ENCODE results near the gene CAP2. TPM values are rescaled to one million over a fixed set of nuclear protein-coding genes. Genes with fewer than 3 reads are reported as not detected.
"Not testable (repeated sequence)": the region's sequence is repeated elsewhere in the genome, so short reads cannot be mapped to it uniquely, and the experiment has no call there.

The CAP2 gene
- total RNA-seq, 1 donor from 2014 or later: not detected

GRCh38 chr6:17530321-17530835 lies 137.0 kb downstream of the CAP2 start:
- H3K36me3 Mint-ChIP-seq (ENCODE audit: low read depth): no peaks in the 10 kb centered on the region
- TF ChIP-seq CTCF (IDR thresholded peaks at IDR 0.05): no peak
- no peak for ATAC-seq (ENCODE audit: low read depth)
- H3K4me3 Mint-ChIP-seq: no peak overlapping the region
- peaks cover 3% of the 10 kb centered on the region for H3K27me3 Mint-ChIP-seq
- ChIA-PET POLR2A (no interaction called here), CTCF (no interaction called here)
- intact Hi-C loops (cut with micrococcal nuclease): no loop called here
- no peaks in the 10 kb centered on the region for H3K4me1 Mint-ChIP-seq
- no peaks in the 10 kb centered on the region for H3K9me3 Mint-ChIP-seq
- DNase-seq: no peak
- H3K27ac Mint-ChIP-seq: no peak overlapping the region

- H3K36me3 Mint-ChIP-seq (ENCODE audit: low read depth): no peaks in the 10 kb centered on the region
- H3K27me3 Mint-ChIP-seq: peaks cover 8% of the 10 kb centered on the region
- H3K4me1 Mint-ChIP-seq: no peaks in the 10 kb centered on the region
- intact Hi-C loops (cut with micrococcal nuclease): no loop called here
- DNase-seq: no peak
- H3K4me3 Mint-ChIP-seq: no peak overlapping the region
- no peak overlapping the region for H3K27ac Mint-ChIP-seq
- no peak for ATAC-seq (ENCODE audit: low read depth)
- ChIA-PET CTCF (no interaction called here), POLR2A (no interaction called here)
- H3K9me3 Mint-ChIP-seq: no peaks in the 10 kb centered on the region
- TF ChIP-seq CTCF (IDR thresholded peaks at IDR 0.05): no peak
Observed at GRCh38 chr6:17536586-17536985, 143.2 kb downstream of the CAP2 start.

GRCh38 chr6:17542243-17542642 lies 148.8 kb downstream of the CAP2 start:
- ATAC-seq (ENCODE audit: low read depth) (no peak), DNase-seq (no peak)
- Mint-ChIP-seq H3K9me3 (peaks cover 2% of the 10 kb centered on the region), H3K4me1 (no peaks in the 10 kb centered on the region), H3K27ac (no peak overlapping the region), H3K4me3 (no peak overlapping the region), H3K36me3 (ENCODE audit: low read depth) (no peaks in the 10 kb centered on the region), H3K27me3 (no peaks in the 10 kb centered on the region)
- CTCF ChIA-PET: no interaction called here
- intact Hi-C loops (cut with micrococcal nuclease): no loop called here
- POLR2A ChIA-PET: interaction anchor here (0.6 kb wide), 1 partner anchor 10 kb away, joined by 13 read pairs; no protein-coding TSS in a partner anchor
- no peak for TF ChIP-seq CTCF (IDR thresholded peaks at IDR 0.05)

GRCh38 chr6:17545681-17546080 lies 152.3 kb downstream of the CAP2 start:
- POLR2A ChIA-PET; intact Hi-C loops (cut with micrococcal nuclease); H3K27me3 Mint-ChIP-seq; H3K9me3 Mint-ChIP-seq; H3K36me3 Mint-ChIP-seq (ENCODE audit: low read depth); DNase-seq; CTCF ChIA-PET; H3K4me1 Mint-ChIP-seq; H3K4me3 Mint-ChIP-seq; H3K27ac Mint-ChIP-seq; ATAC-seq (ENCODE audit: low read depth): not testable (repeated sequence)

GRCh38 chr6:17551383-17551958 lies 158.1 kb downstream of the CAP2 start:
- Mint-ChIP-seq H3K4me1 (no peaks in the 10 kb centered on the region), H3K9me3 (no peaks in the 10 kb centered on the region), H3K27me3 (peaks cover 9% of the 10 kb centered on the region), H3K27ac (no peak overlapping the region), H3K36me3 (ENCODE audit: low read depth) (no peaks in the 10 kb centered on the region), H3K4me3 (no peak overlapping the region)
- TF ChIP-seq CTCF (IDR thresholded peaks at IDR 0.05): no peak
- ChIA-PET POLR2A (interaction anchor here (0.6 kb wide), 1 partner anchor 77 kb away, joined by 4 read pairs; no protein-coding TSS in a partner anchor), CTCF (no interaction called here)
- ATAC-seq (ENCODE audit: low read depth) (no peak), DNase-seq (no peak)
- intact Hi-C loops (cut with micrococcal nuclease): no loop called here

GRCh38 chr6:17552861-17553260 lies 159.5 kb downstream of the CAP2 start:
- ChIA-PET POLR2A (no interaction called here), CTCF (no interaction called here)
- TF ChIP-seq CTCF (IDR thresholded peaks at IDR 0.05): no peak

More at GRCh38 chr6:17552861-17553260, 159.5 kb downstream of the CAP2 start:
- DNase-seq (no peak), ATAC-seq (ENCODE audit: low read depth) (no peak)
- no peaks in the 10 kb centered on the region for H3K36me3 Mint-ChIP-seq (ENCODE audit: low read depth)
- no peaks in the 10 kb centered on the region for H3K9me3 Mint-ChIP-seq
- intact Hi-C loops (cut with micrococcal nuclease): no loop called here
- no peak overlapping the region for H3K4me3 Mint-ChIP-seq
- no peaks in the 10 kb centered on the region for H3K4me1 Mint-ChIP-seq
- H3K27me3 Mint-ChIP-seq: peaks cover 7% of the 10 kb centered on the region
- H3K27ac Mint-ChIP-seq: no peak overlapping the region
